Panc1 (cell line): Measurements from ENCODE around the gene SLC22A16.

Experiments
- POLR2AphosphoS5 ChIP-seq: IDR thresholded peaks from 2 replicates; pipeline ENCODE4 v1.6.1; 2012; ENCODE audit warnings: mild to moderate bottlenecking, low read depth, low read length, moderate library complexity
- TF ChIP-seq, protein P1 (sequence below): fragments of 450-650 bp; IDR thresholded peaks from 2 replicates; pipeline ENCODE4 v1.5.1; 2017; ENCODE audit warnings: mild to moderate bottlenecking

DNA sequence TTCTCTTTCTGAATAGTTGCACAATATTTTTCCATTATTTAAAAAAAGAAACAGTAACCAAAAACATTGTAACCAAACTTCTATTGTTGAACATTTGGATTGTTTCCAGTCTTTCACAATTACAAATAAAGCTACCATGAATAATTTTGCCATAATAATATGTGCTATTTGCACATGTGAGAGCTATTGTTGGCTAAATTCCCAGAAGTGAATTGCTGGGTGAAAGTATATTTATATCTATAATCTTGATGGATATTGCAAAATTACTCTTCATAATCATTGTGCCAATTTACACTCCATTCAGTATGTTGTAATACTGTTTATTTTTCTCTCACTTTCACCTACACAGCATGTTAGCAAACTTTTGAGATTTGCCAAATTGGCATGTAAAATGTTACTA, 36.6 kb upstream of the SLC22A16 start:
- TF ChIP-seq, protein P1, sequence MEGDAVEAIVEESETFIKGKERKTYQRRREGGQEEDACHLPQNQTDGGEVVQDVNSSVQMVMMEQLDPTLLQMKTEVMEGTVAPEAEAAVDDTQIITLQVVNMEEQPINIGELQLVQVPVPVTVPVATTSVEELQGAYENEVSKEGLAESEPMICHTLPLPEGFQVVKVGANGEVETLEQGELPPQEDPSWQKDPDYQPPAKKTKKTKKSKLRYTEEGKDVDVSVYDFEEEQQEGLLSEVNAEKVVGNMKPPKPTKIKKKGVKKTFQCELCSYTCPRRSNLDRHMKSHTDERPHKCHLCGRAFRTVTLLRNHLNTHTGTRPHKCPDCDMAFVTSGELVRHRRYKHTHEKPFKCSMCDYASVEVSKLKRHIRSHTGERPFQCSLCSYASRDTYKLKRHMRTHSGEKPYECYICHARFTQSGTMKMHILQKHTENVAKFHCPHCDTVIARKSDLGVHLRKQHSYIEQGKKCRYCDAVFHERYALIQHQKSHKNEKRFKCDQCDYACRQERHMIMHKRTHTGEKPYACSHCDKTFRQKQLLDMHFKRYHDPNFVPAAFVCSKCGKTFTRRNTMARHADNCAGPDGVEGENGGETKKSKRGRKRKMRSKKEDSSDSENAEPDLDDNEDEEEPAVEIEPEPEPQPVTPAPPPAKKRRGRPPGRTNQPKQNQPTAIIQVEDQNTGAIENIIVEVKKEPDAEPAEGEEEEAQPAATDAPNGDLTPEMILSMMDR, result no peak
- no peak for TF ChIP-seq POLR2AphosphoS5
